ENCODE measurements around the gene CDCA5. TPM values are rescaled to one million over a fixed set of nuclear protein-coding genes. Genes with fewer than 3 reads are reported as not detected.

CDCA5 gene
- total and polyA plus RNA-seq, 8 donors, result 0.08 to 1.2 (median 0.43) TPM

- no peak overlapping the region for H3K27ac ChIP-seq
- TF ChIP-seq, protein P1, sequence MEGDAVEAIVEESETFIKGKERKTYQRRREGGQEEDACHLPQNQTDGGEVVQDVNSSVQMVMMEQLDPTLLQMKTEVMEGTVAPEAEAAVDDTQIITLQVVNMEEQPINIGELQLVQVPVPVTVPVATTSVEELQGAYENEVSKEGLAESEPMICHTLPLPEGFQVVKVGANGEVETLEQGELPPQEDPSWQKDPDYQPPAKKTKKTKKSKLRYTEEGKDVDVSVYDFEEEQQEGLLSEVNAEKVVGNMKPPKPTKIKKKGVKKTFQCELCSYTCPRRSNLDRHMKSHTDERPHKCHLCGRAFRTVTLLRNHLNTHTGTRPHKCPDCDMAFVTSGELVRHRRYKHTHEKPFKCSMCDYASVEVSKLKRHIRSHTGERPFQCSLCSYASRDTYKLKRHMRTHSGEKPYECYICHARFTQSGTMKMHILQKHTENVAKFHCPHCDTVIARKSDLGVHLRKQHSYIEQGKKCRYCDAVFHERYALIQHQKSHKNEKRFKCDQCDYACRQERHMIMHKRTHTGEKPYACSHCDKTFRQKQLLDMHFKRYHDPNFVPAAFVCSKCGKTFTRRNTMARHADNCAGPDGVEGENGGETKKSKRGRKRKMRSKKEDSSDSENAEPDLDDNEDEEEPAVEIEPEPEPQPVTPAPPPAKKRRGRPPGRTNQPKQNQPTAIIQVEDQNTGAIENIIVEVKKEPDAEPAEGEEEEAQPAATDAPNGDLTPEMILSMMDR (IDR thresholded peaks at IDR 0.05), result no peak
- H3K27me3 ChIP-seq, result no peaks in the 10 kb centered on the region
- intact Hi-C loops (cut with DNase I), result loop anchor here in 1 of 3 donors (10.0 kb wide), 1 partner anchor 103 kb away; the partner anchor contains the start of gene ARL2
- DNase-seq (peak in 4 of 6 donors; percentile 13 to 58 (median 54)), ATAC-seq (no peak), FAIRE-seq (no peak)
- H3K4me1 ChIP-seq, result peaks cover 29 to 40% (median 36%) of the 10 kb centered on the region in 3 donors
- no peaks in the 10 kb centered on the region for H3K9me3 ChIP-seq
- peaks cover 2 to 19% (median 3%) of the 10 kb centered on the region in 3 donors for H3K36me3 ChIP-seq
- 75 to 81% methylated on average over 18 of the region's 18 CpGs for WGBS, 2 donors
- no peak overlapping the region for H3K4me3 ChIP-seq
Observed at GRCh38 chr11:65118097-65118837, 34.4 kb upstream of the CDCA5 start.

GRCh38 chr11:65117206-65118096 lies 33.6 kb upstream of the CDCA5 start, which contains the start of gene ZNHIT2:
Gene ZNHIT2, minus strand, starts transcription at chr11:65117701. Its CDS starts 48 bp downstream, at chr11:65117653.
- Histone ChIP-seq H3K4me1 (peaks cover 34 to 45% (median 37%) of the 10 kb centered on the region in 3 donors), H3K4me3 (peak within 1 kb of the TSS; percentile 43 to 88 (median 82)), H3K27me3 (no peaks in the 10 kb centered on the region), H3K9me3 (no peaks in the 10 kb centered on the region), H3K36me3 (peaks cover 2 to 19% (median 3%) of the 10 kb centered on the region in 3 donors), H3K27ac (peak within 1 kb of the TSS; percentile 81 to 97 (median 84))
- DNase-seq, result peak; percentile 98 to 100 (median 100)
- peak; percentile 91 for FAIRE-seq
- peak; percentile 72 to 89 (median 82) for ATAC-seq
- intact Hi-C loops (cut with DNase I), result loop anchor here in 1 of 3 donors (10.0 kb wide), 1 partner anchor 103 kb away; the partner anchor contains the start of gene ARL2
- TF ChIP-seq, protein P1 (IDR thresholded peaks at IDR 0.05), result peak; percentile 88 to 94 (median 90)
- 0 to 1% methylated on average over 89 of the region's 89 CpGs for WGBS, 2 donors

- Histone ChIP-seq H3K27me3 (no peaks in the 10 kb centered on the region), H3K36me3 (peaks cover 2 to 19% (median 3%) of the 10 kb centered on the region in 3 donors), H3K4me1 (peaks cover 34 to 45% (median 37%) of the 10 kb centered on the region in 3 donors), H3K4me3 (peak overlapping the region; percentile 43 to 88 (median 82)), H3K27ac (peak overlapping the region; percentile 81 to 97 (median 84)), H3K9me3 (no peaks in the 10 kb centered on the region)
- ATAC-seq (peak in 3 of 4 donors; percentile 3 to 10 (median 5)), FAIRE-seq (no peak), DNase-seq (peak in 5 of 6 donors; percentile 49 to 88 (median 75))
- intact Hi-C loops (cut with DNase I), result loop anchor here in 1 of 3 donors (10.0 kb wide), 1 partner anchor 102 kb away; the partner anchor contains the start of gene ARL2
- 12 to 14% methylated on average over 62 to 68 of the region's 68 CpGs for WGBS, 2 donors
- TF ChIP-seq, protein P1 (IDR thresholded peaks at IDR 0.05), result no peak
Observed at GRCh38 chr11:65116370-65117205, 32.7 kb upstream of the CDCA5 start.

Measured in pancreas (tissue), 10 donors.